Stimulated activated naive B cell treated with anti-CD40 and anti-IgM and Interleukin-4, amounts not matched to agents 10 μg/mL and 1 μg/mL and 100 μg/mL, for 72 hours (primary cell): ENCODE measurements around the gene NFKB1.

Experiments
- ATAC-seq, 2 donors: fragments of 150-1000 bp; cut with Tn5 transposase; replicated peaks; 2 replicates each; pipeline ENCODE4 v1.10.0; 2021; ENCODE audit warnings: moderate library complexity in 1 of 2
- DNase-seq: peaks from one replicate; pipeline ENCODE4 v3.0.0; 2021
- H3K27ac Mint-ChIP-seq: one replicate; pipeline ENCODE4 v1.8.0; 2022; ENCODE audit warnings: mild to moderate bottlenecking, mixed read lengths
- H3K27me3 Mint-ChIP-seq, 2 donors: one replicate each; pipeline ENCODE4 v1.8.0; 2022; ENCODE audit warnings: mixed read lengths in 2 of 2
- H3K36me3 Mint-ChIP-seq, 2 donors: one replicate each; pipeline ENCODE4 v1.8.0; 2022; ENCODE audit warnings: mixed read lengths in 2 of 2, mild to moderate bottlenecking in 1 of 2
- H3K4me1 Mint-ChIP-seq, 2 donors: one replicate each; pipeline ENCODE4 v1.8.0; 2022; ENCODE audit warnings: mixed read lengths in 2 of 2, mild to moderate bottlenecking in 1 of 2
- H3K4me3 Mint-ChIP-seq, 2 donors: one replicate each; pipeline ENCODE4 v1.8.0; 2022; ENCODE audit warnings: mild to moderate bottlenecking in 2 of 2, mixed read lengths in 2 of 2, moderate library complexity in 1 of 2
- H3K9me3 Mint-ChIP-seq, 2 donors: one replicate each; pipeline ENCODE4 v1.8.0; 2022; ENCODE audit warnings: mixed read lengths in 2 of 2, mild to moderate bottlenecking in 1 of 2

NFKB1 gene

GRCh38 chr4:102632241-102633065 lies 131.3 kb downstream of the NFKB1 start:
- peaks cover 10 to 14% of the 10 kb centered on the region in 2 donors for H3K4me1 Mint-ChIP-seq
- no peaks in the 10 kb centered on the region for H3K9me3 Mint-ChIP-seq
- H3K27ac Mint-ChIP-seq: no peak overlapping the region
- no peak overlapping the region for H3K4me3 Mint-ChIP-seq
- ATAC-seq (no peak), DNase-seq (no peak)
- H3K36me3 Mint-ChIP-seq: peaks cover 22 to 34% of the 10 kb centered on the region in 2 donors
- no peaks in the 10 kb centered on the region for H3K27me3 Mint-ChIP-seq

- Mint-ChIP-seq H3K27me3 (no peaks in the 10 kb centered on the region), H3K27ac (no peak overlapping the region), H3K9me3 (no peaks in the 10 kb centered on the region), H3K36me3 (peaks cover 25 to 41% of the 10 kb centered on the region in 2 donors), H3K4me1 (peaks cover 5 to 7% of the 10 kb centered on the region in 2 donors), H3K4me3 (no peak overlapping the region)
- no peak for DNase-seq
- no peak for ATAC-seq
Observed at GRCh38 chr4:102633100-102633499, 131.9 kb downstream of the NFKB1 start.

GRCh38 chr4:102637391-102637790 lies 136.2 kb downstream of the NFKB1 start:
- Mint-ChIP-seq H3K36me3 (peaks cover 35 to 42% of the 10 kb centered on the region in 2 donors), H3K27ac (no peak overlapping the region), H3K4me1 (no peaks in the 10 kb centered on the region), H3K4me3 (no peak overlapping the region), H3K9me3 (no peaks in the 10 kb centered on the region), H3K27me3 (no peaks in the 10 kb centered on the region)
- no peak for DNase-seq
- ATAC-seq: no peak

GRCh38 chr4:102638621-102639020 lies 137.5 kb downstream of the NFKB1 start:
- DNase-seq: no peak
- no peaks in the 10 kb centered on the region for H3K4me1 Mint-ChIP-seq
- no peaks in the 10 kb centered on the region for H3K9me3 Mint-ChIP-seq
- H3K36me3 Mint-ChIP-seq: peaks cover 35 to 44% of the 10 kb centered on the region in 2 donors
- ATAC-seq: no peak
- no peak overlapping the region for H3K27ac Mint-ChIP-seq
- H3K27me3 Mint-ChIP-seq: no peaks in the 10 kb centered on the region
- H3K4me3 Mint-ChIP-seq: no peak overlapping the region

- Mint-ChIP-seq H3K27ac (no peak overlapping the region), H3K4me1 (no peaks in the 10 kb centered on the region), H3K4me3 (no peak overlapping the region), H3K36me3 (peaks cover 39 to 49% of the 10 kb centered on the region in 2 donors), H3K9me3 (no peaks in the 10 kb centered on the region), H3K27me3 (no peaks in the 10 kb centered on the region)
- ATAC-seq: no peak
- no peak for DNase-seq
Observed at GRCh38 chr4:102639598-102639997, 138.4 kb downstream of the NFKB1 start.

- Mint-ChIP-seq H3K4me3 (no peak overlapping the region), H3K4me1 (no peaks in the 10 kb centered on the region), H3K27me3 (no peaks in the 10 kb centered on the region), H3K27ac (no peak overlapping the region), H3K9me3 (no peaks in the 10 kb centered on the region), H3K36me3 (peaks cover 37 to 52% of the 10 kb centered on the region in 2 donors)
- ATAC-seq (no peak), DNase-seq (no peak)
Observed at GRCh38 chr4:102640669-102641068, 139.5 kb downstream of the NFKB1 start.

- Mint-ChIP-seq H3K4me3 (no peak overlapping the region), H3K9me3 (no peaks in the 10 kb centered on the region), H3K36me3 (peaks cover 41 to 60% of the 10 kb centered on the region in 2 donors), H3K4me1 (no peaks in the 10 kb centered on the region), H3K27ac (no peak overlapping the region), H3K27me3 (no peaks in the 10 kb centered on the region)
- ATAC-seq: no peak
- DNase-seq: no peak
Observed at GRCh38 chr4:102641793-102642192, 140.6 kb downstream of the NFKB1 start.

- Mint-ChIP-seq H3K27ac (no peak overlapping the region), H3K4me1 (no peaks in the 10 kb centered on the region), H3K4me3 (no peak overlapping the region), H3K27me3 (no peaks in the 10 kb centered on the region), H3K36me3 (peaks cover 39 to 55% of the 10 kb centered on the region in 2 donors), H3K9me3 (no peaks in the 10 kb centered on the region)
- no peak for ATAC-seq
- DNase-seq: no peak
Observed at GRCh38 chr4:102642631-102643298, 141.6 kb downstream of the NFKB1 start.

GRCh38 chr4:102647117-102647516 lies 146.0 kb downstream of the NFKB1 start:
- ATAC-seq: no peak
- no peak overlapping the region for H3K4me3 Mint-ChIP-seq
- H3K36me3 Mint-ChIP-seq: peaks cover 25 to 64% of the 10 kb centered on the region in 2 donors
- no peak overlapping the region for H3K27ac Mint-ChIP-seq
- H3K27me3 Mint-ChIP-seq: no peaks in the 10 kb centered on the region
- no peaks in the 10 kb centered on the region for H3K9me3 Mint-ChIP-seq
- H3K4me1 Mint-ChIP-seq: no peaks in the 10 kb centered on the region
- DNase-seq: no peak

- Mint-ChIP-seq H3K9me3 (no peaks in the 10 kb centered on the region), H3K36me3 (peaks cover 14 to 34% of the 10 kb centered on the region in 2 donors)
- ATAC-seq: no peak
Observed at GRCh38 chr4:102657206-102657605, 156.0 kb downstream of the NFKB1 start.

GRCh38 chr4:102663073-102663472 lies 161.9 kb downstream of the NFKB1 start:
- no peaks in the 10 kb centered on the region for H3K27me3 Mint-ChIP-seq
- H3K27ac Mint-ChIP-seq: no peak overlapping the region
- H3K4me3 Mint-ChIP-seq: no peak overlapping the region
- DNase-seq: no peak
- no peaks in the 10 kb centered on the region for H3K9me3 Mint-ChIP-seq
- peaks cover 24 to 35% of the 10 kb centered on the region in 2 donors for H3K36me3 Mint-ChIP-seq
- H3K4me1 Mint-ChIP-seq: no peaks in the 10 kb centered on the region
- ATAC-seq: no peak

More at GRCh38 chr4:102657206-102657605, 156.0 kb downstream of the NFKB1 start:
- H3K27me3 Mint-ChIP-seq: no peaks in the 10 kb centered on the region
- H3K4me1 Mint-ChIP-seq: no peaks in the 10 kb centered on the region
- no peak for DNase-seq
- H3K4me3 Mint-ChIP-seq: no peak overlapping the region
- H3K27ac Mint-ChIP-seq: no peak overlapping the region

GRCh38 chr4:102665527-102665926 lies 164.4 kb downstream of the NFKB1 start:
- DNase-seq: no peak
- Mint-ChIP-seq H3K27me3 (no peaks in the 10 kb centered on the region), H3K27ac (no peak overlapping the region), H3K36me3 (peaks cover 27 to 42% of the 10 kb centered on the region in 2 donors), H3K4me3 (no peak overlapping the region), H3K9me3 (no peaks in the 10 kb centered on the region), H3K4me1 (no peaks in the 10 kb centered on the region)
- no peak for ATAC-seq
